Thymus (tissue), 11 donors: ENCODE measurements around the gene ZNF202. TPM values are rescaled to one million over a fixed set of nuclear protein-coding genes. Genes with fewer than 3 reads are reported as not detected.
A peak's percentile ranks its signal among the peaks of the same experiment; 100 is the strongest.

Experiments
- DNase-seq, 9 donors: peaks; one replicate each; pipeline ENCODE4 v3.0.0-alpha.2; 2013; ENCODE audit warnings: low spot score in 9 of 9, low read depth in 6 of 9, missing footprints in 1 of 9
- H3K27ac ChIP-seq, 2 donors: one replicate each; pipeline ENCODE4 v1.5.1; 2013; ENCODE audit warnings: control low read depth in 1 of 2, low read depth in 1 of 2, low read length in 1 of 2, mild to moderate bottlenecking in 1 of 2, moderate library complexity in 1 of 2
- H3K27me3 ChIP-seq, 2 donors: one replicate each; pipeline ENCODE4 v1.5.1; 2013; ENCODE audit warnings: low read length in 1 of 2; ENCODE audit not compliant: control insufficient read depth in 2 of 2, insufficient read depth in 1 of 2
- H3K36me3 ChIP-seq, 2 donors: one replicate each; pipeline ENCODE4 v1.5.1; 2013; ENCODE audit warnings: low read length in 1 of 2, mild to moderate bottlenecking in 1 of 2, moderate library complexity in 1 of 2; ENCODE audit not compliant: control insufficient read depth in 2 of 2, insufficient read depth in 2 of 2
- H3K4me1 ChIP-seq, 2 donors: one replicate each; pipeline ENCODE4 v1.5.1; 2013; ENCODE audit warnings: low read length in 2 of 2; ENCODE audit not compliant: control insufficient read depth in 2 of 2, insufficient read depth in 2 of 2
- H3K4me3 ChIP-seq, 2 donors: one replicate each; pipeline ENCODE4 v1.5.1; 2013; ENCODE audit warnings: low read length in 2 of 2, control low read depth in 1 of 2, mild to moderate bottlenecking in 1 of 2
- H3K9me3 ChIP-seq, 2 donors: one replicate each; pipeline ENCODE4 v1.5.1; 2013; ENCODE audit warnings: low read length in 1 of 2, mild to moderate bottlenecking in 1 of 2; ENCODE audit not compliant: control insufficient read depth in 2 of 2, insufficient read depth in 1 of 2
- WGBS: extraction: QIAGEN DNeasy Blood & Tissue Kit; methylation state at CpG from one replicate; pipeline ENCODE4 v1.1.7; 2013; 5-methylcytosine and 5-hydroxymethylcytosine counted together
- polyA plus RNA-seq: library from polyadenylated mRNA; stranded (reverse); fragments of 200-250 nt; gene quantifications from one replicate; pipeline ENCODE4 v1.2.3, GENCODE V29; 2013
- total RNA-seq: library from RNA; stranded (reverse); fragments of 120-200 nt; gene quantifications from one replicate; pipeline ENCODE4 v1.2.4, GENCODE V29; 2013
- donor health status: healthy.

ZNF202 gene
- total and polyA plus RNA-seq, 2 donors, result 5.7 to 10.7 TPM

GRCh38 chr11:123745764-123746451 lies 4.4 kb upstream of the ZNF202 start:
- Histone ChIP-seq H3K4me1 (peaks cover 3 to 5% of the 10 kb centered on the region in 2 donors), H3K36me3 (no peaks in the 10 kb centered on the region), H3K27ac (no peak overlapping the region), H3K27me3 (no peaks in the 10 kb centered on the region), H3K9me3 (no peaks in the 10 kb centered on the region), H3K4me3 (no peak overlapping the region)
- DNase-seq, result no peak
- 93% methylated on average over 2 of the region's 2 CpGs for WGBS

GRCh38 chr11:123742724-123743120 lies 1.3 kb upstream of the ZNF202 start:
- Histone ChIP-seq H3K9me3 (no peaks in the 10 kb centered on the region), H3K27ac (no peak overlapping the region), H3K4me3 (no peak overlapping the region), H3K4me1 (peaks cover 9 to 12% of the 10 kb centered on the region in 2 donors), H3K36me3 (peaks cover 0 to 9% of the 10 kb centered on the region in 2 donors), H3K27me3 (no peaks in the 10 kb centered on the region)
- DNase-seq, result no peak
- WGBS, result 76% methylated on average over 3 of the region's 3 CpGs

- DNase-seq, result peak in 4 of 9 donors; percentile 5 to 24 (median 10)
- no peaks in the 10 kb centered on the region for H3K27me3 ChIP-seq
- H3K4me3 ChIP-seq, result peak overlapping the region; percentile 76 to 82
- no peaks in the 10 kb centered on the region for H3K9me3 ChIP-seq
- peaks cover 9 to 12% of the 10 kb centered on the region in 2 donors for H3K4me1 ChIP-seq
- WGBS, result 38% methylated on average over 12 of the region's 12 CpGs
- peaks cover 0 to 9% of the 10 kb centered on the region in 2 donors for H3K36me3 ChIP-seq
- no peak overlapping the region for H3K27ac ChIP-seq
These were observed 717 bp upstream of the ZNF202 start for GRCh38 chr11:123742031-123742723.

DNA sequence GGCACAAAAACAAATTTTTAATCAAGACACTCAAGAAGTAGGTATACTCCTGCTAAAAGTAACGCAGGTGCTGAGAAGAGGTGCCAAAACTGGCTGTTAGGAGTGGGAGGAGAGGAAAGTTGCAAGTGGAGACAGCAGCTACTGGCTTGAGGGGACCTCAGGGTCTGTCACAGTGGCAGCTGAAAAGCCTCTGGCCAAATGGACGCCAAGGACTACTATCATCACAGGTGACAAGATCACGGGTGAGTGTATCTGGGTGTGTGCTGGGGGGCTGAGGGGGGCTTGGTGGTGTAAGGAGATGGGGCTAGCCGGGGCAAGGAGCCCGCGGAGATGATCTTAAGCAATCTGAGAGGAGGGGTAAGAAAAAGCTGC lies 687 bp downstream of the ZNF202 start:
- H3K27ac ChIP-seq, result peak overlapping the region in 1 of 2 donors; percentile 56
- peaks cover 9 to 12% of the 10 kb centered on the region in 2 donors for H3K4me1 ChIP-seq
- peak in 1 of 9 donors; percentile 11 for DNase-seq
- 5% methylated on average over 6 of the region's 6 CpGs for WGBS
- H3K9me3 ChIP-seq, result no peaks in the 10 kb centered on the region
- no peaks in the 10 kb centered on the region for H3K27me3 ChIP-seq
- H3K36me3 ChIP-seq, result peaks cover 0 to 15% of the 10 kb centered on the region in 2 donors
- peak overlapping the region; percentile 76 to 82 for H3K4me3 ChIP-seq

- no peak overlapping the region for H3K27ac ChIP-seq
- H3K4me3 ChIP-seq, result no peak overlapping the region
- no peaks in the 10 kb centered on the region for H3K27me3 ChIP-seq
- peaks cover 0 to 19% of the 10 kb centered on the region in 2 donors for H3K36me3 ChIP-seq
- WGBS, result 60% methylated on average over 2 of the region's 2 CpGs
- peaks cover 9 to 12% of the 10 kb centered on the region in 2 donors for H3K4me1 ChIP-seq
- H3K9me3 ChIP-seq, result no peaks in the 10 kb centered on the region
- DNase-seq, result no peak
These were observed 3.1 kb downstream of the ZNF202 start for GRCh38 chr11:123738374-123738773.

- Histone ChIP-seq H3K36me3 (peaks cover 0 to 19% of the 10 kb centered on the region in 2 donors), H3K4me3 (no peak overlapping the region), H3K9me3 (no peaks in the 10 kb centered on the region), H3K27ac (no peak overlapping the region), H3K27me3 (no peaks in the 10 kb centered on the region), H3K4me1 (peaks cover 6 to 7% of the 10 kb centered on the region in 2 donors)
- WGBS, result 97% methylated on average over 3 of the region's 3 CpGs
- no peak for DNase-seq
These were observed 4.7 kb downstream of the ZNF202 start for GRCh38 chr11:123736769-123737168.

GRCh38 chr11:123729602-123730001 lies 11.9 kb downstream of the ZNF202 start:
- WGBS, result over 99% methylated on average over 8 of the region's 8 CpGs
- no peak overlapping the region for H3K27ac ChIP-seq
- peaks cover 46 to 65% of the 10 kb centered on the region in 2 donors for H3K36me3 ChIP-seq
- no peaks in the 10 kb centered on the region for H3K27me3 ChIP-seq
- H3K4me3 ChIP-seq, result no peak overlapping the region
- no peaks in the 10 kb centered on the region for H3K4me1 ChIP-seq
- no peak for DNase-seq
- H3K9me3 ChIP-seq, result no peaks in the 10 kb centered on the region

- Histone ChIP-seq H3K27ac (no peak overlapping the region), H3K9me3 (no peaks in the 10 kb centered on the region), H3K4me1 (no peaks in the 10 kb centered on the region), H3K27me3 (no peaks in the 10 kb centered on the region), H3K4me3 (no peak overlapping the region), H3K36me3 (peaks cover 51 to 68% of the 10 kb centered on the region in 2 donors)
- DNase-seq, result no peak
- WGBS, result 98% methylated on average over 23 of the region's 23 CpGs
These were observed 15.3 kb downstream of the ZNF202 start for GRCh38 chr11:123725995-123726655.

- Histone ChIP-seq H3K4me3 (no peak overlapping the region), H3K4me1 (no peaks in the 10 kb centered on the region), H3K27ac (no peak overlapping the region), H3K36me3 (peaks cover 3 to 6% of the 10 kb centered on the region in 2 donors), H3K27me3 (no peaks in the 10 kb centered on the region), H3K9me3 (no peaks in the 10 kb centered on the region)
- no peak for DNase-seq
- WGBS, result 94% methylated on average over 1 of the region's 1 CpG
These were observed 22.0 kb downstream of the ZNF202 start for GRCh38 chr11:123719452-123719851.
